Mesendoderm (in vitro differentiated cells): ENCODE measurements around the gene AGXT.
A peak's percentile ranks its signal among the peaks of the same experiment; 100 is the strongest.

Experiments
- DNase-seq: peaks from one replicate; pipeline ENCODE4 v3.0.0; 2013
- H2AK5ac ChIP-seq: 2 replicates; pipeline ENCODE4 v1.6.1; 2013; ENCODE audit warnings: low read length, inconsistent platforms
- H2BK120ac ChIP-seq: 2 replicates; pipeline ENCODE4 v1.6.1; 2013; ENCODE audit warnings: low read depth, mild to moderate bottlenecking, low read length, moderate library complexity, mixed read lengths
- H2BK15ac ChIP-seq: replicated peaks from 2 replicates; pipeline ENCODE4 v1.6.1; 2013; ENCODE audit warnings: low read depth, mild to moderate bottlenecking, moderate library complexity
- H2BK5ac ChIP-seq: 2 replicates; pipeline ENCODE4 v1.6.1; 2013; ENCODE audit warnings: low read length, inconsistent platforms
- H3K18ac ChIP-seq: 2 replicates; pipeline ENCODE4 v1.6.1; 2013; ENCODE audit warnings: mild to moderate bottlenecking, low read length, mixed read lengths
- H3K23ac ChIP-seq: one replicate; pipeline ENCODE4 v1.6.1; 2013; ENCODE audit warnings: low read length
- H3K27ac ChIP-seq: 2 replicates; pipeline ENCODE4 v1.5.1; 2013; ENCODE audit warnings: low read depth, mild to moderate bottlenecking, inconsistent platforms, low read length, moderate library complexity
- H3K27me3 ChIP-seq: 2 replicates; pipeline ENCODE4 v1.6.1; 2013; ENCODE audit warnings: low read length, control low read depth, mild to moderate bottlenecking, inconsistent platforms; ENCODE audit not compliant: insufficient read depth, poor library complexity
- H3K36me3 ChIP-seq: 2 replicates; pipeline ENCODE4 v1.6.1; 2013; ENCODE audit warnings: low read length, inconsistent platforms; ENCODE audit not compliant: control insufficient read depth, insufficient read depth
- H3K4ac ChIP-seq: one replicate; pipeline ENCODE4 v1.6.1; 2013; ENCODE audit warnings: low read depth, mild to moderate bottlenecking, low read length, moderate library complexity
- H3K4me1 ChIP-seq: 2 replicates; pipeline ENCODE4 v1.6.1; 2013; ENCODE audit warnings: low read depth, low read length, inconsistent platforms; ENCODE audit not compliant: control insufficient read depth
- H3K4me2 ChIP-seq: 2 replicates; pipeline ENCODE4 v1.6.1; 2013; ENCODE audit warnings: low read length
- H3K4me3 ChIP-seq: 2 replicates; pipeline ENCODE4 v1.5.1; 2013; ENCODE audit warnings: mild to moderate bottlenecking, low read length
- H3K56ac ChIP-seq: one replicate; pipeline ENCODE4 v1.6.1; 2013; ENCODE audit warnings: low read length
- H3K79me1 ChIP-seq: 2 replicates; pipeline ENCODE4 v1.6.1; 2013; ENCODE audit warnings: low read length, inconsistent platforms
- H3K79me2 ChIP-seq: 2 replicates; pipeline ENCODE4 v1.6.1; 2013; ENCODE audit warnings: mild to moderate bottlenecking, low read length; ENCODE audit not compliant: control insufficient read depth, insufficient read depth
- H3K9ac ChIP-seq: 2 replicates; pipeline ENCODE4 v1.6.1; 2013; ENCODE audit warnings: low read length, inconsistent platforms
- H4K5ac ChIP-seq: one replicate; pipeline ENCODE4 v1.6.1; 2013; ENCODE audit warnings: low read length
- H4K8ac ChIP-seq: one replicate; pipeline ENCODE4 v1.6.1; 2013; ENCODE audit warnings: low read depth, mild to moderate bottlenecking, control low read depth, low read length, moderate library complexity
- WGBS: extraction: QIAGEN DNeasy Blood & Tissue Kit; methylation state at CpG from one replicate; pipeline ENCODE4 v1.1.7; 2013; ENCODE audit warnings: low lambda C conversion rate, missing lambda C conversion rate; ENCODE audit not compliant: insufficient coverage; ENCODE audit errors: extremely low coverage; 5-methylcytosine and 5-hydroxymethylcytosine counted together

The AGXT gene

GRCh38 chr2:240832921-240833494 lies 35.6 kb upstream of the AGXT start:
- Histone ChIP-seq H3K56ac (no peak overlapping the region), H4K5ac (no peak overlapping the region), H4K8ac (no peak overlapping the region), H3K79me2 (no peaks in the 10 kb centered on the region), H3K36me3 (no peaks in the 10 kb centered on the region), H2BK15ac (no peak overlapping the region), H3K27me3 (peaks cover 3% of the 10 kb centered on the region), H2BK5ac (no peak overlapping the region), H3K18ac (no peak overlapping the region), H3K23ac (no peak overlapping the region), H2AK5ac (no peak overlapping the region), H3K9ac (no peak overlapping the region), H3K79me1 (no peaks in the 10 kb centered on the region), H2BK120ac (no peak overlapping the region), H3K4me1 (no peaks in the 10 kb centered on the region), H3K4me2 (no peak overlapping the region), H3K27ac (no peak overlapping the region), H3K4ac (no peak overlapping the region), H3K4me3 (no peak overlapping the region)
- no CpG with 5 or more reads among the region's 13 CpGs for WGBS
- DNase-seq: no peak

DNA sequence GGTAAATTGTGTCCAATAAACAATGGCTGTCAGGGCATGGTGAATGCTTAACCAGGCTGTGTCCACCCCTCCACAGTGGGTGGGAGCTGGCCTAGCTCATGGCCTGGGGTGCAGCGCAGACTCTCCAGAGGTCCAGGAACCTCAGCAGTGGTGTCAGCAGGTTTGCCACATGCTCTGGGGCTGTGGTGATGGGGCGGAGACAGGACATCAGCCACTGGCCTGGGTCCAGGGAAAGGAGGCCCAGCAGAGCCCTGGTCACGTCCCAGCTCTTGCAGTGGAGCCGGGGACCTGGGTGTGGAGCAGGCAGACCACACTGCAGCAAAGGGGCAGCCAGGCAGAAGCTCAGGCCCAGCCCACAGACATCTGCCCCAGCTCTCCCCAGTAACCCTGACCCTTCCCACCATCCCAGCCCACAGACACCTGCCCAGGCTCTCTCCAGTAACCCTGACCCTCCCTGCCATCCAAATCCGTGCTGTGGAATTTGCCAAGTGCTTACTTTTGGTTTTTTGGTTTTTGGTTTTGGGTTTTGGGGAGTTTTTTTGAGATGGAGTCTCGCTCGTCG lies 34.8 kb upstream of the AGXT start:
- H3K4me2 ChIP-seq: no peak overlapping the region
- no peak overlapping the region for H3K18ac ChIP-seq
- no peak overlapping the region for H3K4ac ChIP-seq
- H4K5ac ChIP-seq: no peak overlapping the region
- H3K79me2 ChIP-seq: no peaks in the 10 kb centered on the region
- no peak overlapping the region for H3K27ac ChIP-seq
- peaks cover 3% of the 10 kb centered on the region for H3K27me3 ChIP-seq
- no peak for DNase-seq
- no peaks in the 10 kb centered on the region for H3K36me3 ChIP-seq
- WGBS: no CpG with 5 or more reads among the region's 8 CpGs
- H3K4me3 ChIP-seq: no peak overlapping the region
- no peak overlapping the region for H3K56ac ChIP-seq
- no peak overlapping the region for H2BK15ac ChIP-seq
- H3K23ac ChIP-seq: no peak overlapping the region
- H2AK5ac ChIP-seq: no peak overlapping the region
- no peak overlapping the region for H3K9ac ChIP-seq
- no peak overlapping the region for H4K8ac ChIP-seq
- no peak overlapping the region for H2BK5ac ChIP-seq
- H3K4me1 ChIP-seq: no peaks in the 10 kb centered on the region
- no peaks in the 10 kb centered on the region for H3K79me1 ChIP-seq
- H2BK120ac ChIP-seq: no peak overlapping the region

DNA sequence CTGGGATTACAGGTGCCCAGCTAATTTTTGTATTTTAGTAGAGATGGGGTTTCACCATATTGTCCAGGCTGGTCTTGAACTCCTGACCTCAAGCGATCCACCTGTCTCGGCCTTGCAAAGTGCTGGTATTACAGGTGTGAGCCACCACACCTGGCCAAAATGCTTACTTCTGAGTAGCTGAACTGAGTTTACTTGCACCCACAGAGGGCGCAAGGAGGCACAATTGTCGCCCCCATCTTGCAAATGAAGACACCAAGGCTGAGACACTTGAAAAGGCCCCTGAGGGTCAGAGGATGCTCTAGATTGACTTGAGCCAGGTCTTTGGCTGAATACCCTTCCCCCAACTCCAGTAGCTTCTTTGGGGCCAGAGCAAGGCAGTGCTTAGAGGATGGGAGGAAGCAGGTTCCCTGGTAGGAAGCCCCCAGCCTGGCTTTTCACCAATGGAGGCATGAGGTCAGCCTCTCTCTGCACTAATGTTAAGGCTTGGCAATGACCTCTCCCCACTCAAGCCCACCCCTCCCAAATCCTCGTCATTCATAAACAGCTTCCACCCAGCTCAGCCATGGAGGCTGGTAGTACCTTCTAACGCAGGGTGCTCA lies 34.1 kb upstream of the AGXT start:
- Histone ChIP-seq H2BK15ac (no peak overlapping the region), H2AK5ac (no peak overlapping the region), H3K4ac (no peak overlapping the region), H3K27ac (no peak overlapping the region), H4K8ac (no peak overlapping the region), H3K4me1 (no peaks in the 10 kb centered on the region), H3K4me3 (no peak overlapping the region), H3K27me3 (peaks cover 3% of the 10 kb centered on the region), H3K9ac (no peak overlapping the region), H2BK5ac (no peak overlapping the region), H3K4me2 (no peak overlapping the region), H3K36me3 (no peaks in the 10 kb centered on the region), H3K23ac (no peak overlapping the region), H3K79me2 (no peaks in the 10 kb centered on the region), H4K5ac (no peak overlapping the region), H3K79me1 (no peaks in the 10 kb centered on the region), H2BK120ac (no peak overlapping the region), H3K56ac (no peak overlapping the region), H3K18ac (no peak overlapping the region)
- WGBS: no CpG with 5 or more reads among the region's 6 CpGs
- DNase-seq: peak; percentile 19

- Histone ChIP-seq H3K27me3 (peaks cover 3% of the 10 kb centered on the region), H3K79me2 (no peaks in the 10 kb centered on the region), H3K23ac (no peak overlapping the region), H2BK120ac (no peak overlapping the region), H3K27ac (no peak overlapping the region), H2BK5ac (no peak overlapping the region), H3K36me3 (no peaks in the 10 kb centered on the region), H3K4me1 (no peaks in the 10 kb centered on the region), H2BK15ac (no peak overlapping the region), H3K18ac (no peak overlapping the region), H3K4ac (no peak overlapping the region), H3K56ac (no peak overlapping the region), H3K4me2 (no peak overlapping the region), H4K8ac (no peak overlapping the region), H4K5ac (no peak overlapping the region), H3K79me1 (no peaks in the 10 kb centered on the region), H3K4me3 (no peak overlapping the region), H3K9ac (no peak overlapping the region), H2AK5ac (no peak overlapping the region)
- WGBS: no CpG with 5 or more reads among the region's 9 CpGs
- no peak for DNase-seq
Measured at GRCh38 chr2:240835528-240835927, 33.1 kb upstream of the AGXT start.

- DNase-seq: no peak
Measured at GRCh38 chr2:240836781-240837467, 31.7 kb upstream of the AGXT start.

More at GRCh38 chr2:240836781-240837467, 31.7 kb upstream of the AGXT start:
- Histone ChIP-seq H3K27me3 (no peaks in the 10 kb centered on the region), H3K56ac (no peak overlapping the region), H4K8ac (no peak overlapping the region), H4K5ac (no peak overlapping the region), H2AK5ac (no peak overlapping the region), H3K79me2 (no peaks in the 10 kb centered on the region), H3K4me3 (no peak overlapping the region), H2BK15ac (no peak overlapping the region), H2BK5ac (no peak overlapping the region), H3K18ac (no peak overlapping the region), H3K27ac (no peak overlapping the region), H3K79me1 (no peaks in the 10 kb centered on the region), H3K23ac (no peak overlapping the region), H2BK120ac (no peak overlapping the region), H3K36me3 (no peaks in the 10 kb centered on the region), H3K4me1 (no peaks in the 10 kb centered on the region), H3K4ac (no peak overlapping the region), H3K4me2 (no peak overlapping the region), H3K9ac (no peak overlapping the region)
- WGBS: no CpG with 5 or more reads among the region's 17 CpGs
